Measurements from ENCODE around the gene NTMT1. TPM values are rescaled to one million over a fixed set of nuclear protein-coding genes. Genes with fewer than 3 reads are reported as not detected.

The NTMT1 gene
- total RNA-seq, 2 donors from 2014 or later = 39.6 to 49.1 TPM

DNA sequence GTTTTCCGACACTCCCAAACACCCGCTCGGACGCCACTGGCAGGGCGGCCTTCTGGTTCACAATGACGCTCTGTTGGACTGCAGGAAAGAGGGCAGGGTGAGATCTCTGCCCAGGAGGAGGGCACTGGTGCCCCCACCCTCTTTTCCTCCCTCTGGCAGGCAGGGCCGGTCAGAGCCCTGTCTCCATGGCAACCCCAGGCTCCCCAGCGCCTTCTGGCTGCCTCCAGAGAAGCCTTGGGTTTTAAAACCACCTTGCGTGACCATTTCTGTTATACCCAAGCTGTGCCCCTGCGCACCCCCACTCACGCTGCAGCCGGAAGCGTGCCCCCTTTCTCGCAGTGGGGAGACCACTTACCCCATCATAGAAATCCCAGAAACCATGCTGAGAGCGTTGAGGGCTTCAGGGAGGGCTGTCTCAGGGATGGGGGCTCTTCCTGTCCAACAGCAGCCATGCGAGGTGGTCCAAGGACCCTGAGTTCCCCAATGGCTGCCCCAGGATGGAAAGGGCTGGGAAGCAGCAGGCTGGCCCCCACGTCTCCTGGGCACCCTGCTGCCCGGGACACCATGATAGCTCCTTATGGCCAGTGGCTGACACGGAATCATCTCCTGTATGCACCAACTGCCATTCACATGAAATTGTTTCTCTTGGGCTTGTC is 12.3 kb upstream of the NTMT1 start:
- Mint-ChIP-seq H3K9me3 (no peaks in the 10 kb centered on the region), H3K4me3 (no peak overlapping the region), H3K4me1 (peaks cover 5% of the 10 kb centered on the region), H3K27ac (no peak overlapping the region), H3K36me3 (ENCODE audit: low read depth) (no peaks in the 10 kb centered on the region), H3K27me3 (ENCODE audit: insufficient read depth) (peaks cover 18% of the 10 kb centered on the region)
- no peak for DNase-seq
- Histone ChIP-seq H3K27me3 (ENCODE audit: control insufficient read depth, insufficient read depth, low read length, poor library complexity, severe bottlenecking) (no peaks in the 10 kb centered on the region), H3K4me1 (ENCODE audit: control insufficient read depth, insufficient read depth, low read length) (no peaks in the 10 kb centered on the region), H3K36me3 (ENCODE audit: control insufficient read depth, insufficient read depth, low read length) (no peaks in the 10 kb centered on the region), H3K4me3 (ENCODE audit: low read length) (no peak overlapping the region), H3K27ac (ENCODE audit: low read depth, low read length) (no peak overlapping the region), H3K9me3 (ENCODE audit: control insufficient read depth, low read length) (no peaks in the 10 kb centered on the region), H3K9ac (ENCODE audit: extremely low read depth, low read length, poor library complexity, severe bottlenecking) (no peak overlapping the region)
- WGBS, 2 experiments (ENCODE audit: insufficient coverage in 1 of 2, insufficient read length in 1 of 2) = 56 to 84% methylated on average over 6 to 19 of the region's 19 CpGs
- TF ChIP-seq, protein P1, sequence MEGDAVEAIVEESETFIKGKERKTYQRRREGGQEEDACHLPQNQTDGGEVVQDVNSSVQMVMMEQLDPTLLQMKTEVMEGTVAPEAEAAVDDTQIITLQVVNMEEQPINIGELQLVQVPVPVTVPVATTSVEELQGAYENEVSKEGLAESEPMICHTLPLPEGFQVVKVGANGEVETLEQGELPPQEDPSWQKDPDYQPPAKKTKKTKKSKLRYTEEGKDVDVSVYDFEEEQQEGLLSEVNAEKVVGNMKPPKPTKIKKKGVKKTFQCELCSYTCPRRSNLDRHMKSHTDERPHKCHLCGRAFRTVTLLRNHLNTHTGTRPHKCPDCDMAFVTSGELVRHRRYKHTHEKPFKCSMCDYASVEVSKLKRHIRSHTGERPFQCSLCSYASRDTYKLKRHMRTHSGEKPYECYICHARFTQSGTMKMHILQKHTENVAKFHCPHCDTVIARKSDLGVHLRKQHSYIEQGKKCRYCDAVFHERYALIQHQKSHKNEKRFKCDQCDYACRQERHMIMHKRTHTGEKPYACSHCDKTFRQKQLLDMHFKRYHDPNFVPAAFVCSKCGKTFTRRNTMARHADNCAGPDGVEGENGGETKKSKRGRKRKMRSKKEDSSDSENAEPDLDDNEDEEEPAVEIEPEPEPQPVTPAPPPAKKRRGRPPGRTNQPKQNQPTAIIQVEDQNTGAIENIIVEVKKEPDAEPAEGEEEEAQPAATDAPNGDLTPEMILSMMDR (conservative IDR thresholded peaks at IDR 0.05) = no peak

DNA sequence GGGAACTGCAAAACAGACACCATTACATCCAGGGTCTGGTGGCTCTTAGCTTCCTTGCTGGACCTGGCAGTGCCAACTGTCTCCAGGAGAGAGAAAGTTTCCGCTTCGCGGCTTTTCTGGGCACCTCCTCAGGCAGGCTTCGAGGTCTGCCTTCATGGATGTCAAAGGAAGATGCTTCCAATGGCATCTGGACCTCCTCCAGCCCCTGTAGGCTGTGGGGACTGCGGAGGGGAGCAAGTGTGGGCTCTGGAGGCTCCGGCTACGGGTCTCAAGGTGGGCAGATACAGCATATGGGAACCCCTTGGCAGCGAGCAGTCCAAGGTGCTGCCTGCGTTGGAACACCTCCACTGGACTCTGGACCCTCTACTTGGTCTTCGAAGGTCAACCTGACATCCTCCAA is 11.0 kb upstream of the NTMT1 start:
- Histone ChIP-seq H3K9me3 (ENCODE audit: control insufficient read depth, low read length) (no peaks in the 10 kb centered on the region), H3K4me1 (ENCODE audit: control insufficient read depth, insufficient read depth, low read length) (no peaks in the 10 kb centered on the region), H3K27me3 (ENCODE audit: control insufficient read depth, insufficient read depth, low read length, poor library complexity, severe bottlenecking) (peaks cover 12% of the 10 kb centered on the region), H3K27ac (ENCODE audit: low read depth, low read length) (no peak overlapping the region), H3K9ac (ENCODE audit: extremely low read depth, low read length, poor library complexity, severe bottlenecking) (no peak overlapping the region), H3K36me3 (ENCODE audit: control insufficient read depth, insufficient read depth, low read length) (no peaks in the 10 kb centered on the region), H3K4me3 (ENCODE audit: low read length) (no peak overlapping the region)
- no peaks in the 10 kb centered on the region for H3K36me3 Mint-ChIP-seq (ENCODE audit: low read depth)
- 90 to 98% methylated on average over 5 to 10 of the region's 10 CpGs for WGBS, 2 experiments (ENCODE audit: insufficient coverage in 1 of 2, insufficient read length in 1 of 2)
- no peak overlapping the region for H3K4me3 Mint-ChIP-seq
- no peaks in the 10 kb centered on the region for H3K9me3 Mint-ChIP-seq
- H3K27ac Mint-ChIP-seq = no peak overlapping the region
- H3K27me3 Mint-ChIP-seq (ENCODE audit: insufficient read depth) = peaks cover 29% of the 10 kb centered on the region
- H3K4me1 Mint-ChIP-seq = peaks cover 2% of the 10 kb centered on the region
- TF ChIP-seq, protein P1 (conservative IDR thresholded peaks at IDR 0.05) = no peak
- DNase-seq = no peak

GRCh38 chr9:129615407-129616285 is 10.3 kb upstream of the NTMT1 start:
- H3K27ac ChIP-seq (ENCODE audit: low read depth, low read length) = no peak overlapping the region
- WGBS, 2 experiments (ENCODE audit: insufficient coverage in 1 of 2, insufficient read length in 1 of 2) = 93 to 95% methylated on average over 10 to 31 of the region's 31 CpGs
- Mint-ChIP-seq H3K9me3 (no peaks in the 10 kb centered on the region), H3K27me3 (ENCODE audit: insufficient read depth) (peaks cover 31% of the 10 kb centered on the region), H3K27ac (no peak overlapping the region), H3K4me3 (no peak overlapping the region), H3K36me3 (ENCODE audit: low read depth) (no peaks in the 10 kb centered on the region), H3K4me1 (peaks cover 2% of the 10 kb centered on the region)
- no peaks in the 10 kb centered on the region for H3K36me3 ChIP-seq (ENCODE audit: control insufficient read depth, insufficient read depth, low read length)
- TF ChIP-seq, protein P1 (conservative IDR thresholded peaks at IDR 0.05) = no peak
- H3K27me3 ChIP-seq (ENCODE audit: control insufficient read depth, insufficient read depth, low read length, poor library complexity, severe bottlenecking) = peaks cover 17% of the 10 kb centered on the region
- H3K4me1 ChIP-seq (ENCODE audit: control insufficient read depth, insufficient read depth, low read length) = no peaks in the 10 kb centered on the region
- no peaks in the 10 kb centered on the region for H3K9me3 ChIP-seq (ENCODE audit: control insufficient read depth, low read length)
- H3K4me3 ChIP-seq (ENCODE audit: low read length) = no peak overlapping the region
- H3K9ac ChIP-seq (ENCODE audit: extremely low read depth, low read length, poor library complexity, severe bottlenecking) = no peak overlapping the region
- DNase-seq = no peak
